ENCODE measurements around the gene CDK5RAP3.
"Not testable (repeated sequence)": the region's sequence is repeated elsewhere in the genome, so short reads cannot be mapped to it uniquely, and the experiment has no call there.

CDK5RAP3 gene

DNA sequence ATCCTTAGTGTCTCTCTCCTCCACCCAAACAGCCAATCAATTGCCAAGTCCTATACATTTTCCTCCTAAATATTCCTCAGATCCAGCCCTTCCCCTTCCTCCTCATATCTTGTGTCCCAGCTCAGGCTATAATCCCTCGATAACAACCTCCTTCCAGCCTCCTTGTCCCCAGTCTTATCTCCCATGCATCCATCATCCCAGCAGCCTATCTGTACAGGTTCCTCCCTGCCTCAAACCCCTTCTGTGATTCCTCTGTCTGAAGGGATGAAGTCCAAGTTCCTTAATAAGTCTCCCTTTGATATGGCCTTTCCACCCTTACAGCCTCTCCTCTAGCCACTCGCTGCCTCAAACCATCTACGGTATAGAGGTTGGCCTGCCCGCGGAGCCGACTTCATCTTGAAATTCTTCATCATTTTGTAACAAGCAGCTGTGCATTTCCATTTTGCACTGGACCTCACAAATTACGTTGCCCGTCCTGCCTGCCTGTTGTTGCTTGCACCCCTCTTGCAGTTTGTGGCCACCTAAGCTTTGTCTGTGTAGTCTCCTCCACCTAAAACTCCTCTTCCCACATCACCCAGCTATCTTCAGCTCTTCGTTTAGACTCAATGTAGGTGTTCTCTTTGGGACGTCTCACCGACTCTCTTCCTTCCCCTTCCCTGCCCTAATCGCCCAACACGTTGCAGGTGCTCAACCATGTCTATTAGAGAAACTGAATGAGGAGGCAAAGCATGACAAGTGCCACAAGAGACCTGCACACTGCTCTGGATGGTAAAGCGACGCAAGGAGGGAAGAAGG, 786 bp upstream of the CDK5RAP3 start:
- H3K27ac ChIP-seq: no peak overlapping the region
- DNase-seq (ENCODE audit: low read depth, low spot score): no peak

DNA sequence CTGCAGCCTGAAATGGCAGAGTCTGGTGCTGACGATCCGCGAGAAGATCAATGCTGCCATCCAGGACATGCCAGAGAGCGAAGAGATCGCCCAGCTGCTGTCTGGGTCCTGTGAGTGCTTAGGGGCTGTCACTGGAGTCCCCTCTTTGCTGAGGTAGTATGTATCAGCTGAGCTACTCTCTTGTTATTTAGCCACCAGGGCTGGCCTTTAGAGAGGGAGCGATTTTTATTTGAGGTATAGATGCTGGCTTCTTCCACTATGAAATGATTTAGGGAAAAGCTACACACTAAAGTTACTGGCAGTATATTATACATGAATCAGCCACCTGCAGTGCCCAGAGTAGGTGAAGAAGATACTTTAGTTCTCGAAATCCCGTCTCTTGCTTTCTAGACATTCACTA, 2.6 kb downstream of the CDK5RAP3 start:
- no peak for DNase-seq (ENCODE audit: low read depth, low spot score)
- no peak overlapping the region for H3K27ac ChIP-seq

DNA sequence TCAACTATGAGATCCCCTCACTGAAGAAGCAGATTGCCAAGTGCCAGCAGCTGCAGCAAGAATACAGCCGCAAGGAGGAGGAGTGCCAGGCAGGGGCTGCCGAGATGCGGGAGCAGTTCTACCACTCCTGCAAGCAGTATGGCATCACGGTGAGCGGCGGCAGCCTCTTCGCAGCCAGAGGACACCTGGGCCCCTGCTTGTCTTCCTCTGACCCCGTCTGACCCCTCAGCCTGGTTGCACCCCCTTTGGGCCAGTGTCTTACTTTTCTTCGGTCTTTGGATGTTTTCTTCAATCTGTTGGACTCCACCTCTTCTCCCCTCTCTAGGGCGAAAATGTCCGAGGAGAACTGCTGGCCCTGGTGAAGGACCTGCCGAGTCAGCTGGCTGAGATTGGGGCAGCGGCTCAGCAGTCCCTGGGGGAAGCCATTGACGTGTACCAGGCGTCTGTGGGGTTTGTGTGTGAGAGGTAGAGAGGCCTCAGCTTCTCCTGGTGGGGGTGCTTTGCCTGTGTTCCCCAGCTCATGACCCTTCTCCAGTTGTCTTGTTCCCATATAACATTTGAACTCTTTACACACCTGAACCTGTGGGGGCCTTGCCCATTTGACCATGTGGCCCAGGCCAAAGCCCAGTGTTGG, 4.4 kb downstream of the CDK5RAP3 start:
- H3K27ac ChIP-seq: no peak overlapping the region
- no peak for DNase-seq (ENCODE audit: low read depth, low spot score)

DNA sequence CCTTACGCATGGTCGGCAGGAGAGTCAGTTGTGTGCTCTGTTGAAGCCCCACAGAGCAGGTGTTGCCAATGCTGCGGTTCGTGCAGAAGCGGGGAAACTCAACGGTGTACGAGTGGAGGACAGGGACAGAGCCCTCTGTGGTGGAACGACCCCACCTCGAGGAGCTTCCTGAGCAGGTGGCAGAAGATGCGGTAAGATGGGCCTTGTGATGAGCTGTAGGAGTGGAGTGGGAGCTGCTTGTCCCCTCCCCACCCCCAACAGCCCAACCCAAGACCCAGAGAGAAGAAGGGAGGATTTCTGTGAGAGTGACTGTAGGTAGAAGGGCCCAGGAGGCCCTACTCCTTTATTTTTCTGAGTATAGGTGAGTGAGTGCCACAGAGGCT, 4.9 kb downstream of the CDK5RAP3 start:
- no peak for DNase-seq (ENCODE audit: low read depth, low spot score)
- no peak overlapping the region for H3K27ac ChIP-seq

DNA sequence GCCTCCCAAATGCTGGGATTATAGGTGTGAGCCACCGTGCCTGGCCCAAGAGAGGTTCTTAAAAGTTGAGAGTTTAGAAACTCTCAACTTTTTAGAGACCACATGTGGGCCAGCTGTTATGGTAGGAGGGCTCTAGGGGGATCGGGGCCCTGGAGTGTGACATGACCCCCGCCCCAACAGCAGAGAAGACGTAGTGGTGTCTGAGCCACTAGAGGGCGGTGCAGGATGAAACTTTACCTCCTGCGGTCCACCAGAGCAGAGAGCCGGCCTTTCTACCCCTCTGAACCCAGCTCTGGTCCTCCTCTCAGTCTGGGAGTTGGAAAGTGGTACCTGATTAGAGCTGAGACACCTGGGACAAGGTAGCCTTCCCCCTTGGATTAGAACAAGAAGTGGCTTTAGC, 7.4 kb downstream of the CDK5RAP3 start:
- DNase-seq (ENCODE audit: low read depth, low spot score): no peak
- no peak overlapping the region for H3K27ac ChIP-seq

DNA sequence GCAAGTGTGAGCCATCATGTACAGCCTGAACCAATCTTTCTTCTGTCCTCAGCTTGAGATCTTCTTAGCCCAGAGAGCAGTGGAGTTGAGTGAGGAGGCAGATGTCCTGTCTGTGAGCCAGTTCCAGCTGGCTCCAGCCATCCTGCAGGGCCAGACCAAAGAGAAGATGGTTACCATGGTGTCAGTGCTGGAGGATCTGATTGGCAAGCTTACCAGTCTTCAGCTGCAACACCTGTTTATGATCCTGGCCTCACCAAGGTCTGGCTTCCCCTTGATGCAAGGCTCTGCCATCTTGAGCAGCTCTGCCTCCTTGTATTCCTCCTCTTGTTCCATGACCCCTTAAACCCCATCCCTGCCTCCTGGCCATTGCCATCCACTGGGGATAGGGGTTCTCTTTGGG, 9.6 kb downstream of the CDK5RAP3 start:
- DNase-seq (ENCODE audit: low read depth, low spot score): no peak

DNA sequence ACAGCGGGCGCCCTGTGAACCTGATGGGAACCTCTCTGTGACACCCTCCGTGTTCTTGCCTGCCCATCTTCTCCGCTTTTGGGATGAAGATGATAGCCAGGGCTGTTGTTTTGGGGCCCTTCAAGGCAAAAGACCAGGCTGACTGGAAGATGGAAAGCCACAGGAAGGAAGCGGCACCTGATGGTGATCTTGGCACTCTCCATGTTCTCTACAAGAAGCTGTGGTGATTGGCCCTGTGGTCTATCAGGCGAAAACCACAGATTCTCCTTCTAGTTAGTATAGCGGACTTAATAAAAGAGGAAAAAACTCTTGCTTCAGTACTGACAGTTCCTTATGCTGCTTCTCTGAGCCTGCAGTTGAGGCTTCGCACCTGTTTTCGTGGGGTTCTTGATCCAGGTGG, 10.5 kb downstream of the CDK5RAP3 start:
- DNase-seq (ENCODE audit: low read depth, low spot score): no peak
- no peak overlapping the region for H3K27ac ChIP-seq

More for the DNA sequence above, 9.6 kb downstream of the CDK5RAP3 start:
- no peak overlapping the region for H3K27ac ChIP-seq

DNA sequence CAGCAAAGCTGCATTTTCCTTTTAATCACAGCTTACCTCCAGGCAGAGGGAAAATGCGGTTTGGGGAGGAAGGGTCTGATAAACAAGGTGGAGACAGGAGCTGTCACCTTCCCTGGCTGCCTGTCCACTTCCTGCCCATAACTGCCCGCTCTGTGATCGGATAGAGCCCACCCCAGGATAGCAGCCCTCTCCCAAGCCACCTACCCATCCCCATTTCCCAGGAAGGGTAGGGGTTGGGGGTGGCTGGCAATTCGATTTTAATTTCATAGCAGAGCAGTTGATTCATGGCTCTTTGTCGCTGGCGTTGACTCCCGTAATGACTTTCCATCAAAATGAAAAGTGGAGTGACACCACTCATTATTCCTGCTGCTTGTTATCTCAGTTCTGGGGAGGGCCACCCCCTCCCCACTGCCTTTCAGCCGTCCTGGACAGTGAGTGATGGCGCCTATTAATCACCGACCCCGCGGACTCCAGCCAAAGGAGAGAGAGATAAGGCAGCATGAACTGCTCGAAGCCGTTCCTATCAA, 11.2 kb downstream of the CDK5RAP3 start:
- no peak overlapping the region for H3K27ac ChIP-seq
- DNase-seq (ENCODE audit: low read depth, low spot score): no peak

DNA sequence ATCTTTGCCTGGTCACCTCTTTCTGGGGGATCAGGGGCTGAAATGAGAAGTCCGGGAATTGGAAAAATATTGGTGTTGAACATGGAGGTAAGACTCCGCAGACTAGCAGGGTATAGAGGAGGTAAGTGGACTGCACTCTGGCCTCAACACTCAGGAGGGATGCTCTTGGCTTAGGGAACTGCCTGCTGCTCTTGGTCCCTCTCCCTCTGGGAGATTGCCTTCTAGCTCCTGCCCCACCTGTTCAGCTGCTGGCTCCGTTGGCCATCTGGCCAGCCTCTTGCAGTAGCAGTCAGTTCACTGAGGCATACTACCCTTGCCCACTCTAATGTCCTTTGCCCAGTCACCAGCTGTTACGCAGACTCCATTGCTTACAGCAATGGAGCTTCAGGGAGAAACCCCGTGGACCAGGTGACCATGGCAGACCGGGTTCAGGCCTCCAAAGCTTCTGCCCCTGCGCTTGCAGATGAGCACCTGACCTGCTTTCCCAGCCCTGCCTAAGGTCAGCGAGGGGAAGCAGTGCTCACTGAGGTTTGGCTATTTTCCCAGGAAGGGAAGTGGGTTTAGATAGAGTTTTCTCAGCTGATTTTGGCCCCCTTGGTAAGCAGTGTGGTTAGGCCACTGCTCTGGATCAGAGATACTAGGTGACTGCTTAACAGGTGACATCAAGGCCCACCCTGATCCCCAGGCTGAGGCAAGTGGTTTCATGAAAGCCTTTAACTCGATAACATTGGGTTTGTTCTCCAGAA, 11.9 kb downstream of the CDK5RAP3 start:
- no peak overlapping the region for H3K27ac ChIP-seq
- no peak for DNase-seq (ENCODE audit: low read depth, low spot score)

DNA sequence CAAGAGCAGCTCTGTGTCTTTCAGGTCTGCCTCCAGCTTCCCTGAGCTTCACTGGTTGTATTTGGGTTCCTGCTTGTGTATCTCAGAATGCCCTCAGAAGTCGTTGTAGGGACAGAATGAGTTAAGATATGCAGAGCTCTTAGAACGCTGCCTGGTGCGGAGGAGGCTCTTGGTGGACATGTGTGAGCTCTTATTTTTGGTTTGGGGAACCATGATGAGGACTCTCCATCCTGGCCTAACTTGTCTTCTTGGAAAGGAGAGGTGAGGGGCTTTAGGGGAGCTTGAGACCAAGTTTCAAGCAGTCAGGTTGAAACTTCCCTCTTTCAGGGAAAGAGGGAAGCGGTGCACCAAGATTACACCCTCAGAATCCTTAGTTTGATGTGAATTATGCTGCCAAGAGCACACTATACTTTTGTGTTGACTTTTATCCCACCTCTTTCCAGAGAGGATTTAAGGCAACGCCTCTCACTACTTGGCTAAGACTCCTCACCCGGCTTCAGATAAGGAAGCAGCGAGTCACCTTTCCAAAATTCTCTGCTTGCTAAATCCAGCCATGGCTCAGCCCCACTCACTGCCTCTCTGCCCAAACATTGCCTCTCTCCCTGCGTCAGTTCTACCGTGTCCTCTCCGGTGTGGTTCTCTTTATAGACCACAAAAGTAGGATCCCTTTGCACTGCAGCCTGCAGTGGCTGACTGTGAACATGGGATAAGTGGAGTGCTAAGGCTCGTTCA, 12.7 kb downstream of the CDK5RAP3 start:
- DNase-seq (ENCODE audit: low read depth, low spot score): no peak
- no peak overlapping the region for H3K27ac ChIP-seq

DNA sequence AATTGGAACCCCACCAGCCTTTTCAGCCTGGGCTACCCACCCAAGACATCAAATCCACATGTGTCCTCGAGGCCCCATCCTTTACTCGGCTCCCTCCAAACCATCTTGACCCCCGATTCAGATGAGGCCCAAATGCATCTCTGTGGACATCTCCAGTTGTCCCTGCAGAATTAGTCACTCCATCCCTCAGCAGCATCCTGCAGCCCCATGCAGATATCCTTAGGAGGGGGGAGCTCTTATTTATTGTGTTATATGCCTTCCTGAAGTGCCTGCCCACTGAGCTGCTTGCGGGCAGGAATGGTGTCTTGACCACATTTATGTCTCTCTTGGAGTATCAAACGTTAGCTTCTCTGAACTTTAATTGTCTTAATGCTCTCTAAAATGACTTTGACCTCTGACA, 15.6 kb downstream of the CDK5RAP3 start:
- no peak for DNase-seq (ENCODE audit: low read depth, low spot score)
- no peak overlapping the region for H3K27ac ChIP-seq

DNA sequence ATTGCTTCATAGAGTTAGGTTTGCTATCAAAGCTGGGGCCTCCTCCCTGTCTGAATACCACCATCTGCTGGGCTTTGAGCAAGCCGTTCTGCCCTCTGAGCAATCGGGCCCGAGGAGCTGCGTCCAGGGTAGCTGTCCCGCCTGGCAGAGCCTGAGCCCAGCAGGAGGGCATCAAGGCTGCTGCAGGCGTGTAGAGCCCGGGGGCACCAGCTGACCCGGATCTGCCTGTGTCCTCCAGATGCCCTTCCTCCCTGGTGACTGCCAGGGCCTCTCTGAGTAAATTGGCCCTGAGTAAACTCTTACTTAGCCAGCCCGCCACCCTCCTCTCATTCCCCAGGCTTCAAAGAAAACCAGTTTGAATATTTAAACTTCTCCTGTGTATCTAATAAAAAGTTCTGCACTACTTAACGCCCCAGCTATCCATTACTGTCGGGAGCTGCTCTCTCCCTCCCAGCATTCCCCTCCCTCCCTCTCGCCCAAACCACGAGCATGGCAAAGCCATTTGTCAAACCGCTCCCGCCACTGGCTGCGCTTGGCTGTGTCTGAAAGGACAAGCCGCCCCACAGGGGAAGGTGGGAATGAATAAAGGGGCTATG, 16.4 kb downstream of the CDK5RAP3 start:
- H3K27ac ChIP-seq: no peak overlapping the region
- no peak for DNase-seq (ENCODE audit: low read depth, low spot score)

DNA sequence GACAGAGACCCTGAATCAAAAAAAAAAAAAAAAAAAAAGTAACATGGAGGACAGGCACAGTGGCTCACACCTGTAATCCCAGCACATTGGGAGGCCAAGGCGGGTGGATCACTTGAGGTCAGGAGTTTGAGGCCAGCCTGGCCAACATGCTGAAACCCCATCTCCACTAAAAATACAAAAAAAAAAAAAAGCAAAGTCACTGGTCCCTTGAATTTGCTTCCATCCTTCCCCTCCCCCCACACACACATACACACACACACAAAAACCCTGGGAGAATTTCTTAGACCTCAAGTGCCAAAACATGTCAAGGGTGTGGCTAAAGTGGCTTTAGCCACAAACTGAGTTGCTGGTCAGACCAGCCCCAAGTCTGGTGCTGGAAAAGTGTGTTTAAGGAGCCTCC, 17.5 kb downstream of the CDK5RAP3 start:
- H3K27ac ChIP-seq; DNase-seq (ENCODE audit: low read depth, low spot score): not testable (repeated sequence)

DNA sequence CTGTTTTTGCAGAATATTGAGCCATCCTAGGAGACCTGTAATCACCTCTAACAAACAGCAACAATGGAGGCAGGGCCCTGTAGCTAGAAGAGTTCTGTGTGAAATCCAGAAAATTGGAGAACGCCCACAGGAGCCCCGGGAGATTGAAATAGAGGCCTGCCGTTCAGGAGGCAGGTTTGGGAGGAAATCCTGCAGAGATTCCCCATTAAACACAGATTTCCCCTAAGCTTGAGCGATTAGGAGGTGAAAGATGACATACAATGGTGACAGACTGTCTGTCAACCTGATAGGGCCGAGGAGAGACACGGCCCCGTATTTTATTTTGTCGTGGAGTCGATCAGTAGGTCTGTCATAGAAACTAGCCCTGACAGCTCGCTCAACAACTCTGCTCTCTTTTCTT, 18.2 kb downstream of the CDK5RAP3 start:
- no peak overlapping the region for H3K27ac ChIP-seq
- DNase-seq (ENCODE audit: low read depth, low spot score): no peak

DNA sequence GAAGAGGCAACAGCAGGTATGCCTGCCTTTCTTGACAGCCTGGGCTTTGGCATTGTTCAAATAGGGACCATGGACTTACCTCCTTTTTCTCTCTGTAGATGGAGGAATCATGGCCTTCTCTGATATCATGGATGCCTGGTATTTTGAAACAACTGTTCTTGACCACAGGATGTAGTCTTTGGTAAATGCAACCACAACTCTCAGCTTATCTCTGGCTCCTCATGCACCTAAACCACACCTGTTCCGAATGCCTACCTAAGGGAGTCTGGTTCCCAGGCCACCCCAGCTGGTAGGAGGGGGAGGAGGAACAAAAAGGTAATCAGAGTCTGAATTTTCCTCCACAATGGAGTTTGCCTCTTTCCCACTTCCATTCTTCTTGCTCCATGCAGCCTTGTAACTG, 18.8 kb downstream of the CDK5RAP3 start:
- no peak for DNase-seq (ENCODE audit: low read depth, low spot score)
- H3K27ac ChIP-seq: no peak overlapping the region

DNA sequence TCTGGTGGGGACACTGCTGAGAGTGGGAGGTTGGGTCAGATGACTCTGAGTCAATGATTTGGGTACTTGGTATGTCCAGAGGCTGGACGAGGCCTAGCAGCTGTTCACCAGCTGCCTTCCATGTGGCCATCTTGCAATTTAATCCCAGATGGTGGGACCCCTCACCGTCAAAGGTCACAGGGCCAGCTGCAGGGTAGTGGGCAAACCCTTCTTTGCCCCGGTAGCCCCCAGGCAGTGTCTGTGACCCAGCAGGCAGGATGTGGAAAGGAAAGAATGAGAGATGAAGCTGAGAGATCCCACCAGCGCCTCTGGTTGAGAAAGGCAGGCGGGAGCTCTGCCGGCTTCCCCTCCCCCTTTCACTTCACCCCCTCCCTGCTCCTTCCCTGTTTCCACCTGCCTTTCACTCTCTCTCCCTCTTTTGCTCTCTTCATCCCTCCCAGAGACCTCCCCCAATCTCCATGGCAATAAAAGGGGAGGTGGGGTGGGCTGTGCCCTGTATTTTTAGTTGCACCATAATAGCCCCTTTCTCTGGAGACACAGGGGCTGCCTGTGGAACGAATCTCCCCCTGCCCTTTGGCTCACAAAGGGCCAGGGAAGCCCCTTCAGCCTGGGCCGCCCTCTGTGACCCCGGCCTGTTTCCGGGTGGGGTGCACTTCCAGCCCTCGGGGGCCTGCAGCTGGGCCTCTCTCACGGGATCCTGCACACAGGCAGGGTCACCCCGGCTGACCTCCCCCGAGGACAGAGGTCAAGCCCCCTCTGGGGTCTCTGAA, 20.2 kb downstream of the CDK5RAP3 start:
- DNase-seq (ENCODE audit: low read depth, low spot score): no peak
- H3K27ac ChIP-seq: no peak overlapping the region

DNA sequence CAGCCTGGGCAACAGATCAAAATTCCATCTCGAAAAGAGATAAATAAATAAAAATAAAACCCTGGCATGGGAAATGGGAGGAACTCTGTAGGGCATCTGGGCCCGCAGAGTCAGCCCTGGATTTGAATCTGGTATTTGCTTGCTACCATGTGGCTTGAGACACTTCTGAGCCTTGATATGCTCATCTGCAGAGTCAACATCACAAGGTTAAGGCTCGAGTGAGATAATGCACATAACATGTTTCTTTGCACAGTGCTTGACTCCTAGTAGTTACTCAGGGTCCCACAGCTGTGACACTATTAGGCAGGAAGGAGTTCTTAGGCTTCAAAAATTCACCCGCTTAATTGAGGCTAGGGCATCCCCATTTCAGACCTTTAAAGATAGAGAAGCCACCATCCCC, 21.3 kb downstream of the CDK5RAP3 start:
- H3K27ac ChIP-seq: no peak overlapping the region
- DNase-seq (ENCODE audit: low read depth, low spot score): no peak

DNA sequence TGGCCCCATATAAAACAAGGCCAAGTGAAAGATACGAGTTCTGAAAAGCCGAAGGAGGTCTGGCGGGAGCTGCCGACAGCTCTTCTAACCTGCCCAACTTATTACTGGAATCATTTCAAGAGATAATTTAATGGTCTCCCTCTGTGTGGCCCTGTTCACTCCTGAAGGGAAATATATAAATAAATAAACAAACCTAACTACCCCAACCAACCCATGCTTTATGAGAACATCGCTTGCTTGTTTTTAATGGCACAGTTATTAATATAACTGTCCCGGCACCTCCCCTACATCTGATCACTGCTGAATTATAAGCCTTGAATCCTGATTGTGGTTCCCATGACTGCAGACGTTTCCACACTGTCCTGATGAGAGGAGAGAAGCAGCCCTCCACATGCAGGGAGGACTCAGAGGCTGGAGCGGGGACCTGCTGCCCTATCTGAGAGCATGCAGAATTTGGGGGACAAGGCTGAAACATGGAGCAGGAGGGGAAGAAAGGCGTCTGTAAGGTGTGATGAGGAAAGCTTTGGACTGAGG, 22.2 kb downstream of the CDK5RAP3 start:
- H3K27ac ChIP-seq: no peak overlapping the region
- DNase-seq (ENCODE audit: low read depth, low spot score): no peak

DNA sequence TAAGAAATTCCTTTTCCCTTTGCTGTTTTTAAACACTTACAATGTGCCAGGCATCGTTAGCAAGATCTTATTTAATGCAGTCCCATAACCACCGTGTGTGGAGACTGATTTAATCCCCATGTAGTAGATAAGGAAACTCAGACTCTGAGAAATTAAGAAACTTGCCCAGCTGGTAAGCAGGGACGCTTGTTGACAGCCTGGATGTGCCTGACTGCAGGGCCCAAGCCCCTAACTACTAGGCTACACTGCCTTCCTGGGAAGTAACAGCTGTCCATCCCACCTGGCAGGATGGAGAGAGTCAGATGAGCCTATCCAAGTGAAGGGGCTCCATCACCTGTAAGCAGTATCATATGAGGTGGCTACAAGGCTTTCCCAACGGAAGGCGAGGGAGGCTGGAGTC, 23.1 kb downstream of the CDK5RAP3 start:
- DNase-seq (ENCODE audit: low read depth, low spot score): no peak
- no peak overlapping the region for H3K27ac ChIP-seq
